ENCODE data around the gene ATXN7.

ATXN7 gene

DNA sequence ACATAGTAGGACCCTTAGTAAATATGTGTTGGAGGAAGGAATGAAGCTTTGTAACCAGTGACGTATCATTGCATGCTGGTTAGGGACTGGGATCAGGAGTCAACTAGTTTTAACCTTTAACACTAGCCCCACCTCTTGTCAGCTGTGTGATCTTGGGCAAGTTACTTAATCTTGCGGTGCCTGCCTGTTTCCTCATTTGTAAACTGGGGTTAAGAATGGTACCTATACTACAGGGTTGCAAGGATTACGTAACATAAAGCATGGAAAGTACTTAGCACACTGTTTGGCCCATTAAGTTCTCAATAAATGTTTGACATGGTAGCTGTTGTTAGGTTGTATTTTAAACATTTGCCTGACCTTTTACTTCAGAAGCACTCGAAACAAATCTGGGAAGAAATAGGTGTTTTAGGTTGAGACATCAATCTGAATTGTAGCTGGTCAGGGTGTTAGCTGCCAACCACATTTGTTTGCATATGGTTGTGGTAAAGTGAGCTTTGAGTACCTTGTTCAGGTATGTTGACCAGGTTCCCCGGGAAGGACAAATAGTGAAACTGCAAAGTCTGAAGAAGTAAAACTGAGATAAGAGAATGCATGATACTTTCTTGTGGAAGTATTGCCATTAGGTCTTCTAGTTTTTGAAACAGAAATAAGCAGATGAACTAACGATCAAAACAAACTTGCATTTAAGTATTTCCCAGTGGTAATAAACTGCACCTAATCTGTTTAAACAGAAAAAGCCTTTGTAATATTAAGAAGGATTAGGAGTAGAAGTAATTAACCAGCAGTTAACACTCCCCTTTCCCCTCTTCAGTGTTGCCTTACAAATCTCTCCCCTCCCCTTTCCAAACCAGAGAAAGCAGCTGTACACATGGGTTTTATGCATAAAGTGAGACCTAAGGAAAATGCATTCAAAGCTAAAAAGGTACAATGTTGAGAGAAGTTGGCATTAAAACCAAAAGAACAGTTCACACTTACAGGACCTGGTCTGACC, 74.3 kb downstream of the ATXN7 start:
- H3K36me3 ChIP-seq (ENCODE audit: control insufficient read depth, insufficient read depth, low read length) = no peaks in the 10 kb centered on the region
- no peaks in the 10 kb centered on the region for H3K9me3 ChIP-seq (ENCODE audit: control insufficient read depth, insufficient read depth, low read length)
- H3K4me1 ChIP-seq (ENCODE audit: control insufficient read depth, insufficient read depth, low read length) = peaks cover 32% of the 10 kb centered on the region
- peak overlapping the region; percentile 56 for H3K27ac ChIP-seq (ENCODE audit: low read depth, low read length)
- H3K27me3 ChIP-seq (ENCODE audit: control insufficient read depth, insufficient read depth, low read length) = no peaks in the 10 kb centered on the region
- no peak overlapping the region for H3K4me3 ChIP-seq (ENCODE audit: low read depth, low read length)
- H3K9ac ChIP-seq (ENCODE audit: low read depth, low read length) = no peak overlapping the region

DNA sequence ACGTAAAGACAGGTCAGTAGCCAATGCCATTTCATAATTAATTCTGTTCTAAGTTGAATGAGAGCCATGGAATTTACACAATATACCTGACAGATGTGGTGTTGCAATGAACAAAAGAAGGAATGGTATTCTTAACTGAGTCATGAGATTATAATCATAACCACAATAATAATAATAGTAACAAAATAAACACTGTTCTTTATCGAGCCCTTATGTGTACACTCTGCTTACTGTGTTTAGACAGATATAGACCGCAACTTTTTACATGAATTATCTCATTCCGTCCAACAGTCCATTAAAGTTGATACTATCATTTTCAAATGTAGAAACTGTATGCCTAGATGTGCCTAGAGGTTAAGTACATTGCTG, 76.7 kb downstream of the ATXN7 start:
- no peak overlapping the region for H3K9ac ChIP-seq (ENCODE audit: low read depth, low read length)
- H3K36me3 ChIP-seq (ENCODE audit: control insufficient read depth, insufficient read depth, low read length) = no peaks in the 10 kb centered on the region
- no peak overlapping the region for H3K4me3 ChIP-seq (ENCODE audit: low read depth, low read length)
- no peak overlapping the region for H3K27ac ChIP-seq (ENCODE audit: low read depth, low read length)
- H3K27me3 ChIP-seq (ENCODE audit: control insufficient read depth, insufficient read depth, low read length) = no peaks in the 10 kb centered on the region
- H3K4me1 ChIP-seq (ENCODE audit: control insufficient read depth, insufficient read depth, low read length) = peaks cover 21% of the 10 kb centered on the region
- H3K9me3 ChIP-seq (ENCODE audit: control insufficient read depth, insufficient read depth, low read length) = no peaks in the 10 kb centered on the region

DNA sequence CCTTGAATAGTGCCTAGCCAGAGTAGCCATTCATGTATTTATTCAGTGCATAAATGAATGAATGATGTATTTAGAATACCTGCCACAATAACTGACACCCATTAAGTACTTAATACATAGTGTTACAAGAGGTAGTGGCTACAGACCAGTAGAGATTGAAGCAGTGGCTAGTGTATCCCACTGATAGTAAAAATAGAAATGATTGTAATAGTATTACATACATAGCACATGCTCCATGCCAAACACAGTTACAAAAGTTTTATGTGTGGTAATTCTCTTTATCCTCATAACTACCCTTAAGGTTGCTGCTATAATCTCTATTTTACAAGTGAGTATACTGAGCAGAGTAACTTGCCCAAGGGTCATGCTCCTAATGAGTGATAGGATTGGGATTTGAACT, 78.9 kb downstream of the ATXN7 start:
- no peaks in the 10 kb centered on the region for H3K9me3 ChIP-seq (ENCODE audit: control insufficient read depth, insufficient read depth, low read length)
- no peaks in the 10 kb centered on the region for H3K36me3 ChIP-seq (ENCODE audit: control insufficient read depth, insufficient read depth, low read length)
- no peak overlapping the region for H3K9ac ChIP-seq (ENCODE audit: low read depth, low read length)

DNA sequence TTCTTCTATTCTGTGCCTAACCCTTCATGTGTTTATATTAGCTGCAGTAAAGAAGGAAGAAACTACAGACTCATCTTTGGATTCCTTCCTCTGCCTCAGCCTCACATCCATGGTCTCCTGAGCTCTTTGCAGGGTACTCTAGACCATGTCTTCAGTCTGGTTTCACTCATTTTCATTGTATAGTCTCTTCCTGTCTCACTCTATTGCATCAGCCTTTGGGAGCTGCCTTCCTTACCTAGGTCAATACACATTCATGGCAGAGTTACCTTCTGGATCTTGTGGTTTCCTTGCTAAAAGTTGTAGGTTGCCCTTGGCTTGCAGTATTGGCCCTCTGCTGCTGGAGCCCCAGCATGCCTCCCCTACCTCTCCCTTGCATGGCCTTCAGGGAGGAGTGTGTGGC, 80.0 kb downstream of the ATXN7 start:
- Histone ChIP-seq H3K9me3 (ENCODE audit: control insufficient read depth, insufficient read depth, low read length) (no peaks in the 10 kb centered on the region), H3K4me1 (ENCODE audit: control insufficient read depth, insufficient read depth, low read length) (peaks cover 7% of the 10 kb centered on the region; the same call in 1 of the 2 replicates)

More for the DNA sequence above, 78.9 kb downstream of the ATXN7 start:
- Histone ChIP-seq H3K27me3 (ENCODE audit: control insufficient read depth, insufficient read depth, low read length) (no peaks in the 10 kb centered on the region), H3K4me3 (ENCODE audit: low read depth, low read length) (no peak overlapping the region), H3K4me1 (ENCODE audit: control insufficient read depth, insufficient read depth, low read length) (peaks cover 16% of the 10 kb centered on the region), H3K27ac (ENCODE audit: low read depth, low read length) (no peak overlapping the region)

DNA sequence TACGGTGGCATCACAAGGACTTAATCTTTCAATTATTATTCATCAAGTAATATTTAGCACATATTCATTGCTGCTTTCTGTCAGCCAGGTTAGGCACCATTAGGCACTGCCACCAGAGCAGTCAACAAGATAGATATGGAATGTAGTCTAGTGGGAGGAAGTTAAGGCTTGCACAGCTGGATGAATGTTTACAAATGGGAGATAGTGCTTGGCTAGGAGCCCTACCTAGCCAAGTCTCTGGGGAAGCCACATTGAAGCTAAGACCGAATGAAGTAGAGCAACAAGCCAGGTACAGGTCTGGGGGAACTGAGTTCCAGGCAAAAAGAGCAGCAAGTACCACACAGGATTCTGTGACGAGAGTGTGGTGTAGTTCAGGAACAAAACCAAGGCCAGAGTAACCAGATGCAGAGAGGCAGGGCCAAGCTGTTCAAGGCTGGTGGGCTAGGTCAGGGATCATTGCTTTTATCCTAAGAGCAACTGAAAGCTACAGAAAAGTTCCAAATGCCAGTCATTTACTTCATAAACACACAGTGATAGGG, 82.0 kb downstream of the ATXN7 start:
- no peak overlapping the region for H3K27ac ChIP-seq (ENCODE audit: low read depth, low read length)
- H3K9me3 ChIP-seq (ENCODE audit: control insufficient read depth, insufficient read depth, low read length) = no peaks in the 10 kb centered on the region
- H3K27me3 ChIP-seq (ENCODE audit: control insufficient read depth, insufficient read depth, low read length) = no peaks in the 10 kb centered on the region
- H3K4me3 ChIP-seq (ENCODE audit: low read depth, low read length) = no peak overlapping the region
- H3K4me1 ChIP-seq (ENCODE audit: control insufficient read depth, insufficient read depth, low read length) = peaks cover 11% of the 10 kb centered on the region
- H3K36me3 ChIP-seq (ENCODE audit: control insufficient read depth, insufficient read depth, low read length) = no peaks in the 10 kb centered on the region
- no peak overlapping the region for H3K9ac ChIP-seq (ENCODE audit: low read depth, low read length)

More for the DNA sequence above, 80.0 kb downstream of the ATXN7 start:
- no peaks in the 10 kb centered on the region for H3K36me3 ChIP-seq (ENCODE audit: control insufficient read depth, insufficient read depth, low read length)
- no peak overlapping the region for H3K27ac ChIP-seq (ENCODE audit: low read depth, low read length)
- H3K9ac ChIP-seq (ENCODE audit: low read depth, low read length) = no peak overlapping the region
- no peaks in the 10 kb centered on the region for H3K27me3 ChIP-seq (ENCODE audit: control insufficient read depth, insufficient read depth, low read length)
- H3K4me3 ChIP-seq (ENCODE audit: low read depth, low read length) = no peak overlapping the region

DNA sequence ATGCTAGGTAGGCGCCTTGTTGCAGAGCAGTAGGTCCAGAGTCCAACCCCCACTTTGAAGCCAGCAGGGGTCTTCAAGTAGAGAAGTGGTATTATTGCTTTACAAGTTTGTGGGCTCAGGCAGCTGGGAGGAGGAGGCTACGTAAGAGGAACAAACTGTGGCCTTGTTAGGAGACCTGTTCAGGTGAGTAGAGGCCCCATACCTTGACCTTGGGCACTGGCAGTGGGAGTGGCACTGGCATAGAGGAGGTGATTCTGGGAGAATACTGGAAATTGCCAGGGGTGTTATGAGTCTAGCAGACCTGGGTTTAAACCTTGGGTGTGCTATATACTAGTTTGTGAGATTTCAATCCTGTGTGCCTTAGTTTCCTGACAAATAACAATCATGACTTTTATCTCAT, 83.1 kb downstream of the ATXN7 start:
- no peaks in the 10 kb centered on the region for H3K36me3 ChIP-seq (ENCODE audit: control insufficient read depth, insufficient read depth, low read length)
- no peaks in the 10 kb centered on the region for H3K9me3 ChIP-seq (ENCODE audit: control insufficient read depth, insufficient read depth, low read length)
- H3K27me3 ChIP-seq (ENCODE audit: control insufficient read depth, insufficient read depth, low read length) = no peaks in the 10 kb centered on the region
- H3K4me3 ChIP-seq (ENCODE audit: low read depth, low read length) = no peak overlapping the region
- peaks cover 22% of the 10 kb centered on the region for H3K4me1 ChIP-seq (ENCODE audit: control insufficient read depth, insufficient read depth, low read length)
- H3K9ac ChIP-seq (ENCODE audit: low read depth, low read length) = no peak overlapping the region
- no peak overlapping the region for H3K27ac ChIP-seq (ENCODE audit: low read depth, low read length)

DNA sequence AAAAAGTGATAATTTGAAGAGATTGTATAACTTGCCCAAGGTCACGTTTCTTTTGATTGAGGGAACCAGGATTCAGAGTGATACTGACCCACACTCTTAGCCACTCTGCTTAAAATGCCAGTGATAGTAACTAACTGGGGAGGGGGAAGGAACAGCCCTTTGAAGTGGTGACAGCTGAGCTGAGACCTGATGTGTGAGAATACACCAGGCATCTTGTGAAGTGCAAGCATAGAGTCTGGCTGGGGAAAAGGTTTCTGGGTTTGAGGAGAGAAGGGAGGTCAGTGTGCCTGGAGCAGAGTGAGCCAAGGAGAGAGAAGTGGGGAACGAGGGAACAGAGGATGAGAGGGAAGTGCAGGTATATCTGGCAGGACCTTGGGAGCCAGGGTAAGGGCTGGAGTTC, 83.9 kb downstream of the ATXN7 start:
- Histone ChIP-seq H3K9me3 (ENCODE audit: control insufficient read depth, insufficient read depth, low read length) (no peaks in the 10 kb centered on the region), H3K9ac (ENCODE audit: low read depth, low read length) (no peak overlapping the region), H3K27ac (ENCODE audit: low read depth, low read length) (no peak overlapping the region), H3K27me3 (ENCODE audit: control insufficient read depth, insufficient read depth, low read length) (no peaks in the 10 kb centered on the region), H3K4me1 (ENCODE audit: control insufficient read depth, insufficient read depth, low read length) (peaks cover 30% of the 10 kb centered on the region), H3K4me3 (ENCODE audit: low read depth, low read length) (no peak overlapping the region), H3K36me3 (ENCODE audit: control insufficient read depth, insufficient read depth, low read length) (no peaks in the 10 kb centered on the region)

DNA sequence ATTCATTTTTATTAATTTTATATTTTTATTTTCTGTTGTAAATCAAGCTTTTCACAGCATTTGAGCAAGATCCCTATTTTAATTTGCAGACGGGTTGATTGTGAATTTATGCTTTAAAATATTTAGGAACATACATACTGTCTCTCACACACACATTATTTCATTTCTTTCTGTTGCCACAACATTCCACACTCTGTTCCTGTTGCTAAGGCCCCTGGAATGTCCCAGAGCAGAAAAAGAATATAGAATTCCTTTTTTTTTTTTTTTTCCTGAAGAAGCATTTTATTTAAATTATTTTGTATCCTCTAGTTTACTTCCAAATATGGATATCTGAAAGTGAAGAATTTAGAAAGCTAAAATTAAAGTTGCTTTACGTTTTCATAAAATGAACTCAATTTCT, 85.3 kb downstream of the ATXN7 start:
- no peaks in the 10 kb centered on the region for H3K27me3 ChIP-seq (ENCODE audit: control insufficient read depth, insufficient read depth, low read length)
- H3K9ac ChIP-seq (ENCODE audit: low read depth, low read length) = no peak overlapping the region
- H3K4me3 ChIP-seq (ENCODE audit: low read depth, low read length) = no peak overlapping the region
- no peaks in the 10 kb centered on the region for H3K36me3 ChIP-seq (ENCODE audit: control insufficient read depth, insufficient read depth, low read length)
- H3K27ac ChIP-seq (ENCODE audit: low read depth, low read length) = no peak overlapping the region
- no peaks in the 10 kb centered on the region for H3K9me3 ChIP-seq (ENCODE audit: control insufficient read depth, insufficient read depth, low read length)
- peaks cover 23% of the 10 kb centered on the region for H3K4me1 ChIP-seq (ENCODE audit: control insufficient read depth, insufficient read depth, low read length)

DNA sequence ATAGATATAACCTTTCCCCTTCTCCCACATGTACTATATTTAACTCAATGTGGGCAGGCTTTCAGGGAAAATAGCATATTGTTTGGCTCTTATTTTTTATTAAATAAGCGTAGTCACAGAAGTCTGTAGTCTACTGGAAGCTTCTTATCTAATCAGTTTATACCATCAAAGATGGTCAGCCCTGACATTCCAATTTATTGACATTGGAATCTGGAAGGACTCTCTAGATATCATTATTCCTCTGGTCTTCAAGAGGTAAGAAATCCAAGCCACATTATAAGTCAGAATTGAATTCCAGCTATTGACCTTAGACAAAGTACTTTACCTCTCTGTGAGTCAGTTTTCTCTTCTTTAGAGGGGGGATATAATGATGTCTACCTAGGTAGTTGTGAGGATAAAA, 87.0 kb downstream of the ATXN7 start:
- Histone ChIP-seq H3K36me3 (ENCODE audit: control insufficient read depth, insufficient read depth, low read length) (no peaks in the 10 kb centered on the region), H3K9me3 (ENCODE audit: control insufficient read depth, insufficient read depth, low read length) (no peaks in the 10 kb centered on the region), H3K9ac (ENCODE audit: low read depth, low read length) (no peak overlapping the region), H3K27ac (ENCODE audit: low read depth, low read length) (no peak overlapping the region), H3K27me3 (ENCODE audit: control insufficient read depth, insufficient read depth, low read length) (no peaks in the 10 kb centered on the region), H3K4me1 (ENCODE audit: control insufficient read depth, insufficient read depth, low read length) (peaks cover 33% of the 10 kb centered on the region), H3K4me3 (ENCODE audit: low read depth, low read length) (no peak overlapping the region)

DNA sequence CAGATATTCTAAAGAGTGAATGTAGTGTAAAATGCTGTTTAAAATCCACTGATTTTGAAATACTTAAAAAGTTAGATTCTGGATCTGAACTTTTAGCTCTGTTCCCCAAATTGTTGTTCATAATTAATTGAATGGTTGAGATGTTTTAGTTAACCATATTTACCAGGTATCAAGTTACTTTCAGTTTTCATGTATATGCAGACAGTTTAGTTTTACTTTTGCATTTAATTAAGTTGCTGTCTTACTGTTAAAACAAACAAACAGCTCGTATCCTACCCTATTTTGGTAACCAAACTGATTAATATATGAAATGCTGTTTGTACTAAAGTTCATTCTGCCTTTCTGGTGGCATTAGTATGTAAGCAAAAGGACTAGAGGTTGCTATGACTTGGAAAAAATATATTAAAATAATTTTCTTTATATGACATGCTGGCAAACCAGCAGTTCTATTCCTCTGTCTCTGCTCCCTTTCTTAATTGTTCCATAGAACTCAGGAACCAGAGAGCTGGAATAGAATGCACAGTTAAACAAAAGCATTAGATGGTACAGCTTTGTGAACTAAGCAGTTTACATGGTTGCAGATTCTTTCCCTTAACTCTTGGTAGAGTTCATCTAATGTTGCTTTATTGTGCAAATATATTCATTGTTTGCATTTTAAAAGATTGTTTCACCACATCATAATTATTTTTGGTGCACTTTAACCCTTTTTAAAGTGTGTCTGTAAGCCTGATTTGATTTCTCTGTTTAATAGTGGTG, 88.0 kb downstream of the ATXN7 start:
- Histone ChIP-seq H3K27me3 (ENCODE audit: control insufficient read depth, insufficient read depth, low read length) (no peaks in the 10 kb centered on the region), H3K4me3 (ENCODE audit: low read depth, low read length) (no peak overlapping the region; the same call in 1 of the 2 replicates), H3K4me1 (ENCODE audit: control insufficient read depth, insufficient read depth, low read length) (peaks cover 41% of the 10 kb centered on the region), H3K36me3 (ENCODE audit: control insufficient read depth, insufficient read depth, low read length) (no peaks in the 10 kb centered on the region), H3K27ac (ENCODE audit: low read depth, low read length) (no peak overlapping the region), H3K9ac (ENCODE audit: low read depth, low read length) (no peak overlapping the region), H3K9me3 (ENCODE audit: control insufficient read depth, insufficient read depth, low read length) (no peaks in the 10 kb centered on the region)

DNA sequence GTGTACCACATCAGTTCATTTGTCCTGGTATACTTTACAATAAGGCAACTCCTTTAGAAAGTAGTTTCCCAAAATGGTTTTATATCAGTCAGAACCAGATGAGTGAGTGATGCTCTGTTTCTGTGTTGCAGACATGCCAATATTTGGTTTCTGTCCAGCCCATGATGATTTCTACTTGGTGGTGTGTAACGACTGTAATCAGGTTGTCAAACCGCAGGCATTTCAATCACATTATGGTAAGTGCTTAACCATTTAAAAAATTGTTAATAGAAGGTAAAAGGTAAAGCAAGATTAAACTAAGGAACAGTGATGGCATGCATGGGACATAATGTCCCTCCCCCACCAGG, 88.6 kb downstream of the ATXN7 start:
- Histone ChIP-seq H3K9ac (ENCODE audit: low read depth, low read length) (no peak overlapping the region), H3K4me3 (ENCODE audit: low read depth, low read length) (no peak overlapping the region; the same call in 1 of the 2 replicates), H3K27me3 (ENCODE audit: control insufficient read depth, insufficient read depth, low read length) (no peaks in the 10 kb centered on the region), H3K9me3 (ENCODE audit: control insufficient read depth, insufficient read depth, low read length) (no peaks in the 10 kb centered on the region), H3K27ac (ENCODE audit: low read depth, low read length) (no peak overlapping the region), H3K36me3 (ENCODE audit: control insufficient read depth, insufficient read depth, low read length) (no peaks in the 10 kb centered on the region), H3K4me1 (ENCODE audit: control insufficient read depth, insufficient read depth, low read length) (peaks cover 46% of the 10 kb centered on the region)
